DND-41 (cell line): Measurements from ENCODE around the gene DYNLT2B.
"Not testable (repeated sequence)": the region's sequence is repeated elsewhere in the genome, so short reads cannot be mapped to it uniquely, and the experiment has no call there.

Experiments
- ATAC-seq: fragments of 200-7000 bp; cut with Tn5 transposase; 3 replicates; pipeline ENCODE4 v1.9.1; 2021; ENCODE audit warnings: low read depth; ENCODE audit not compliant: insufficient read depth
- DNase-seq: peaks from one replicate; pipeline ENCODE4 v3.0.0-alpha.2; 2020
- H2AFZ ChIP-seq: 2 replicates; pipeline ENCODE4 v1.6.0; 2012; ENCODE audit warnings: low read depth, low read length
- H3K27ac ChIP-seq: 2 replicates; pipeline ENCODE4 v1.5.1; 2012; ENCODE audit warnings: low read length, inconsistent platforms
- H3K27me3 ChIP-seq: fragments of 200-600 bp; sonication (generic); 2 replicates; pipeline ENCODE4 v1.6.0; 2012; ENCODE audit warnings: low read length, mild to moderate bottlenecking, inconsistent platforms; ENCODE audit not compliant: insufficient read depth, poor library complexity
- H3K36me3 ChIP-seq: 2 replicates; pipeline ENCODE4 v1.5.1; 2012; ENCODE audit warnings: low read length, inconsistent platforms; ENCODE audit not compliant: insufficient read depth
- H3K4me1 ChIP-seq: 2 replicates; pipeline ENCODE4 v1.5.1; 2012; ENCODE audit warnings: mild to moderate bottlenecking, low read length; ENCODE audit not compliant: insufficient read depth
- H3K4me2 ChIP-seq: 2 replicates; pipeline ENCODE4 v1.6.0; 2012; ENCODE audit warnings: mild to moderate bottlenecking, moderate library complexity, low read length, inconsistent platforms; ENCODE audit not compliant: insufficient read depth
- H3K4me3 ChIP-seq, 2 experiments: fragments of 200-600 bp in 1 of 2; shearing (Covaris generic) in 1 of 2; 2 replicates each; pipeline ENCODE4 v1.5.1; 2012 to 2016; ENCODE audit warnings: inconsistent platforms in 2 of 2, low read length in 2 of 2, mild to moderate bottlenecking in 2 of 2, low read depth in 1 of 2, moderate library complexity in 1 of 2
- H3K79me2 ChIP-seq: 2 replicates; pipeline ENCODE4 v1.6.0; 2012; ENCODE audit warnings: low read length, inconsistent platforms; ENCODE audit not compliant: insufficient read depth
- H3K9ac ChIP-seq: 2 replicates; pipeline ENCODE4 v1.6.0; 2012; ENCODE audit warnings: low read depth, mild to moderate bottlenecking, inconsistent platforms, low read length, moderate library complexity
- H3K9me3 ChIP-seq: 2 replicates; pipeline ENCODE4 v1.5.1; 2012; ENCODE audit warnings: low read length, moderate library complexity, mild to moderate bottlenecking, inconsistent platforms; ENCODE audit not compliant: insufficient read depth, severe bottlenecking
- H4K20me1 ChIP-seq: 2 replicates; pipeline ENCODE4 v1.6.0; 2012; ENCODE audit warnings: low read length; ENCODE audit not compliant: insufficient read depth
- EZH2 ChIP-seq: IDR thresholded peaks from 3 replicates; pipeline ENCODE4 v1.6.1; 2012; ENCODE audit warnings: borderline replicate concordance, low read depth, mild to moderate bottlenecking, moderate library complexity, low read length, inconsistent platforms; ENCODE audit not compliant: severe bottlenecking
- TF ChIP-seq, protein P1 (sequence below): IDR thresholded peaks from 2 replicates; pipeline ENCODE4 v1.5.1; 2012; ENCODE audit warnings: borderline replicate concordance, low read length, moderate library complexity, mild to moderate bottlenecking; ENCODE audit not compliant: poor library complexity, severe bottlenecking; ENCODE audit errors: extremely low read depth

Gene DYNLT2B

DNA sequence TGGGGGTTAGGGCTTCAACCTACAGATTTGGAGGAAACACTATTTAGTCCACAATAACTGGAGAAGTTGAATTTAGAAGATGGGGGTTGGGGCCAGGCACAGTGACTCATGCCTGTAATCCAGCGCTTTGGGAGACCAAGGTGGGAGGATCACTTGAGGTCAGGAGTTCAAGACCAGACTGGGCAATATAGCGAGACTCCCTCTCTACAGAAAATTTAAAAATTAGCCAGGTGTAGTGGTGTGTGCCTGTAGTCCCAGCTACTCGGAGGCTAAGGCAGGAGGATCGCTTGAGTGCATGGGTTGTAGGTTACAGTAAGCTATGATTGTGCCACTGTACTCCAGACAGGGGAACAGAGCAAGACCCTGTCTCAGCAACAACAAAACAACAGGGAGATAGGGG, 5.0 kb upstream of the DYNLT2B start:
- ATAC-seq, result no peak

GRCh38 chr3:196321162-196321561, 3.1 kb upstream of the DYNLT2B start:
- Histone ChIP-seq H3K27me3 (no peaks in the 10 kb centered on the region), H3K9ac (no peak overlapping the region), H3K27ac (no peak overlapping the region), H2AFZ (no peak overlapping the region), H3K4me3 (no peak overlapping the region), H3K36me3 (peaks cover 2% of the 10 kb centered on the region), H3K4me2 (no peak overlapping the region), H3K9me3 (no peaks in the 10 kb centered on the region), H3K79me2 (peaks cover 16% of the 10 kb centered on the region), H3K4me1 (peaks cover 21% of the 10 kb centered on the region), H4K20me1 (no peaks in the 10 kb centered on the region)
- DNase-seq (no peak), ATAC-seq (no peak)
- TF ChIP-seq, protein P1, sequence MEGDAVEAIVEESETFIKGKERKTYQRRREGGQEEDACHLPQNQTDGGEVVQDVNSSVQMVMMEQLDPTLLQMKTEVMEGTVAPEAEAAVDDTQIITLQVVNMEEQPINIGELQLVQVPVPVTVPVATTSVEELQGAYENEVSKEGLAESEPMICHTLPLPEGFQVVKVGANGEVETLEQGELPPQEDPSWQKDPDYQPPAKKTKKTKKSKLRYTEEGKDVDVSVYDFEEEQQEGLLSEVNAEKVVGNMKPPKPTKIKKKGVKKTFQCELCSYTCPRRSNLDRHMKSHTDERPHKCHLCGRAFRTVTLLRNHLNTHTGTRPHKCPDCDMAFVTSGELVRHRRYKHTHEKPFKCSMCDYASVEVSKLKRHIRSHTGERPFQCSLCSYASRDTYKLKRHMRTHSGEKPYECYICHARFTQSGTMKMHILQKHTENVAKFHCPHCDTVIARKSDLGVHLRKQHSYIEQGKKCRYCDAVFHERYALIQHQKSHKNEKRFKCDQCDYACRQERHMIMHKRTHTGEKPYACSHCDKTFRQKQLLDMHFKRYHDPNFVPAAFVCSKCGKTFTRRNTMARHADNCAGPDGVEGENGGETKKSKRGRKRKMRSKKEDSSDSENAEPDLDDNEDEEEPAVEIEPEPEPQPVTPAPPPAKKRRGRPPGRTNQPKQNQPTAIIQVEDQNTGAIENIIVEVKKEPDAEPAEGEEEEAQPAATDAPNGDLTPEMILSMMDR, result no peak
- TF ChIP-seq EZH2, result no peak

More for the DNA sequence above, 5.0 kb upstream of the DYNLT2B start:
- H3K9ac ChIP-seq, result no peak overlapping the region
- no peaks in the 10 kb centered on the region for H3K27me3 ChIP-seq
- no peaks in the 10 kb centered on the region for H4K20me1 ChIP-seq
- H3K4me1 ChIP-seq, result peaks cover 12% of the 10 kb centered on the region
- H3K27ac ChIP-seq, result no peak overlapping the region
- TF ChIP-seq, protein P1, result no peak
- TF ChIP-seq EZH2, result no peak
- no peak overlapping the region for H3K4me3 ChIP-seq
- no peak overlapping the region for H2AFZ ChIP-seq
- no peaks in the 10 kb centered on the region for H3K9me3 ChIP-seq
- H3K4me2 ChIP-seq, result no peak overlapping the region
- H3K36me3 ChIP-seq, result no peaks in the 10 kb centered on the region; the same call in 1 of the 2 replicates
- DNase-seq, result no peak
- peaks cover under 1% of the 10 kb centered on the region; the same call in 1 of the 2 replicates for H3K79me2 ChIP-seq

DNA sequence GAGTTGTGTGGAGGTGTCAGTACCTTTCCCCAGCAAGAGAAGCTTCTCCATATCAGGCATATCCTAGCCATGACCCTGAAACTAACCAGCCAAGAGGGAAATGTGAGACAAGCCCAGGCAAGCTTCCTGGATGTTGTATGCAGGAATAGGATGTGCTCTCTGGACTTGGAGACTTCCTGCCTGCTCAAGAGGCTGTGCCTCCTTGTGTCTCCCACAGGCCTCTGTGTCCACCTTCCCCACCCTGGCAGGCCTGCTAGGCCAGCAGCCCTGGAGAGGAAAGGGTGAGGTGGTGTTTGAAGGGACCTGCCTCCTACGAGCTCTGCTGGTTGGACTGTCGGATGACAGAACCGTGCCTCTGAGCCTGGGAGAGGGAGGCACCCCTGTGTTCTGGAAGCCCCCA, 2.1 kb upstream of the DYNLT2B start:
- Histone ChIP-seq H2AFZ (no peak overlapping the region), H3K27me3 (no peaks in the 10 kb centered on the region), H3K9ac (no peak overlapping the region), H3K79me2 (peaks cover 21% of the 10 kb centered on the region), H3K36me3 (peaks cover 7% of the 10 kb centered on the region), H3K9me3 (no peaks in the 10 kb centered on the region), H3K4me2 (no peak overlapping the region), H4K20me1 (no peaks in the 10 kb centered on the region), H3K4me1 (peaks cover 22% of the 10 kb centered on the region), H3K27ac (no peak overlapping the region), H3K4me3 (no peak overlapping the region)
- ATAC-seq (no peak), DNase-seq (no peak)
- TF ChIP-seq EZH2, result no peak

DNA sequence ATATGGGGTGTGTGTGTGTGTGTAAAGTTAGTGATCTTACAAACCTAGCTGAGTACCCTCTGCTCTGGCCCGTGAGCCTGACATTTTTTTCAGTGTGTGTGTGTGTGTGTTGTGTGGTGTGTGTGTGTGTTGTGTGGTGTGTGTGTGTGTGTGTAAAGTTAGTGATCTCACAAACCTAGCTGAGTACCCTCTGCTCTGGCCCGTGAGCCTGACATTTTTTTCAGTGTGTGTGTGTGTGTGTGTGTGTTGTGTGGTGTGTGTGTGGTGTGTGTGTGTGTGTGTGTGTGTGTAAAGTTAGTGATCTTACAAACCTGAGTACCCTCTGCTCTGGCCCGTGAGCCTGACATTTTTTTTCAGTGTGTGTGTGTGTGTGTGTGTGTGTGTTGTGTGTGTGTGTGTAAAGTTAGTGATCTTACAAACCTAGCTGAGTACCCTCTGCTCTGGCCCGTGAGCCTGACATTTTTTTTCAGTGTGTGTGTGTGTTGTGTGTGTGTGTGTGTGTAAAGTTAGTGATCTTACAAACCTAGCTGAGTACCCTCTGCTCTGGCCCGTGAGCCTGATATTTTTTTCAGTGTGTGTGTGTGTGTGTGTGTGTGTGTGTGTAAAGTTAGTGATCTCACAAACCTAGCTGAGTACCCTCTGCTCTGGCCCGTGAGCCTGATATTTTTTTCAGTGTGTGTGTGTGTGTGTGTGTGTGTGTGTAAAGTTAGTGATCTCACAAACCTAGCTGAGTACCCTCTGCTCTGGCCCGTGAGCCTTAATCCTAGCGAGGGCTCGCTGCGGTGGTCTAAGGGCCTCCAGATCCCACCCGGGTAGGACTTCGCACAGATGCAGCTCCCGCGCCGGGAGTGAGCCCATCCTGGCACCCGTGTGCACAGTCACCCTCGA, 997 bp downstream of the DYNLT2B start:
- not testable (repeated sequence) for H3K36me3 ChIP-seq, ATAC-seq, H3K27me3 ChIP-seq, H3K9me3 ChIP-seq, H4K20me1 ChIP-seq, DNase-seq
- peaks cover 22% of the 10 kb centered on the region for H3K4me1 ChIP-seq
- peak overlapping the region; percentile 71 for H3K4me2 ChIP-seq
- peak overlapping the region; percentile 36 to 87; a peak in 3 of 4 replicates for H3K4me3 ChIP-seq
- peak overlapping the region; percentile 85 for H2AFZ ChIP-seq
- peaks cover 21% of the 10 kb centered on the region for H3K79me2 ChIP-seq
- peak overlapping the region; percentile 84 for H3K27ac ChIP-seq
- H3K9ac ChIP-seq, result peak overlapping the region; percentile 84
